Fibroblast of the aortic adventitia (primary cell): ENCODE results near the gene GTSF1L. TPM values are rescaled to one million over a fixed set of nuclear protein-coding genes. Genes with fewer than 3 reads are reported as not detected.

Experiments used
- DNase-seq: peaks from one replicate; pipeline ENCODE4 v3.0.0-alpha.2; 2010; ENCODE audit warnings: low read depth
- H3K4me3 ChIP-seq: 2 replicates; pipeline ENCODE4 v1.5.1; 2011; ENCODE audit warnings: low read depth, mild to moderate bottlenecking, control low read depth, low read length, moderate library complexity
- CTCF ChIP-seq: IDR thresholded peaks from 2 replicates; pipeline ENCODE4 v1.5.1; 2011; ENCODE audit warnings: mild to moderate bottlenecking, low read length, control low read depth, inconsistent platforms; ENCODE audit not compliant: insufficient read depth
- total RNA-seq: library from RNA; depleted of rRNA; stranded (reverse); fragments of >200 nt; gene quantifications from 2 replicates; pipeline ENCODE4 v1.2.3, GENCODE V29; 2012; ENCODE audit warnings: low replicate concordance

The GTSF1L gene
- total RNA-seq, 1 donor = not detected

DNA sequence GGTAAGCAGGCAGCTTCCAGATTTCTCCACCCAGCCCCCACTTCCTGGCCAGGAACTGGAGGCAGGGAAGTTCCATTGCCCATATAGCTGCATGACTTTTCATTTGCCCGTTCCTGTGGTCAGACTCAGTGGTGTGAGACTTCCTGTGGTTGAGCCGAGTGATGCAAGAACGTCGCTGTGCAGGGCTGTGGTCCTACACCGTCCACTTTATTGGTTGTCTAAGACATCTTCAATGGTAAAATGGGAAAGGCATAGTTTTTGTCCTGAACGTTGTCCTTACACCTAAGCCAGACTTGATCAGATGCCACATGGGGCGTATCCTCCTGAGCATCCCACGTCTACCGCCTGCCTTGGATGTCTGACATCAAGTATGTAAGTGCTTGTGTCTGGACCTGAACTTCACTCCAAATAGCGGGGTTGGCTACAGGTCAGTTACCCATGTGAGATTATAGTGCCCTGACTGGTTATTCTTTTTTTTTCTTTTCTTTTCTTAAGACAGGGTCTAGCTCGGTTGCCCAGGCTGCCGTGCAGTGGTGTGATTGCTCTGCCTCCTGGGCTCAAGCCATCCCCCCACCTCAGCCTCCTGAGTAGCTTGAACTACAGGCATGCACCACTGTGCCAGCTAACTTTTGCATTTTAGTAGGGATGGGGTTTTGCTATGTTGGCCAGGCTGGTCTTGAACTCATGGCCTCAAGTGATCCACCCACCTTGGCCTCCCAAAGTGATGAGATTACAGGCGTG, 25.9 kb upstream of the GTSF1L start:
- no peak for TF ChIP-seq CTCF
- DNase-seq = peak; percentile 63

DNA sequence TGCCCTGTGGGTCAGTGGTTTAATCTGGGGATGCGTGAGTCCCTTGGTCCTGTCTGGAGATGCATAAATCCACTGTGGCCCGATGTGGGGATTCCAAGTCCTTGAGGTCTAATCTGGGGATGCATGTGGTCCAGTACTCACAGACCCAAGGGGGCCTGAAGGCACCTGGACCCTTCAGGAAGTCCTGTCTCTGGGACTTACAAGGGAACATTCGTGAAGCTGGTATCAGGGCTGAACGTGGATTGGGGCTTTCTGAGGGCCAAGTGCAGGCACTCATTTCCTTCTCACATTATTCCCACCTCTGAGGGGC, 25.2 kb upstream of the GTSF1L start:
- no peak overlapping the region for H3K4me3 ChIP-seq
- TF ChIP-seq CTCF = no peak
- no peak for DNase-seq

More for the DNA sequence above, 25.9 kb upstream of the GTSF1L start:
- H3K4me3 ChIP-seq = no peak overlapping the region

GRCh38 chr20:43751167-43752050, 24.6 kb upstream of the GTSF1L start:
- H3K4me3 ChIP-seq = no peak overlapping the region
- TF ChIP-seq CTCF = no peak
- peak; percentile 65 for DNase-seq

- H3K4me3 ChIP-seq = no peak overlapping the region
- no peak for DNase-seq
- TF ChIP-seq CTCF = no peak
These were observed 24.0 kb upstream of the GTSF1L start for GRCh38 chr20:43750774-43751166.

DNA sequence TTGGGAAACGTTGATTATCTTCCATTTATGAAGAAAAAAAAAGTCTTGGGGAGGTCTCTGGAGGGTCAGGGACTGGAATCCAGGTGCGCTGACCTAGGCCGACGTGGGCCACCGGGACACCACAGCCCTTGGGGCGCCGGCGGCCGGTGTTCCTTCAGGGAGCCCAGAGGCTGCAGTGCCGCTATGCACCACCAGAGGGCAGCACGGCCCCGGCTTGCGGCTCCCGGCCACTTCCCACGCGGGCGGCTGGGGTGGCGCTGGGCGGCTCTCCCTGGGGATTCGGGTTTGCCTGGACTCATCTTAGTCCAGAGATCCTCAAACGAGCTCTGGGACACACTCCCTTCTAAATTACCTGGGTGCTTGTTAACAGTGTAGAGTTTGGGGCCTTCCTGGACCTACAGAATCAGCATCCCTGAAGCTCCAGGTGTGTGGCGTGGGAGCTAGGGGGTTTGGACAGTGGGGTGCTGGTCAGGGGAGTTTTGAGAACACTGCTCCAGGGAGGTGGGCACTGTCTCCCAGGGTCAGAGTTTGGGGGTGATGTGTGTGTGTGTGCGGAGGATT, 23.0 kb upstream of the GTSF1L start:
- DNase-seq = peak; percentile 40
- peak; percentile 95 for TF ChIP-seq CTCF
- no peak overlapping the region for H3K4me3 ChIP-seq

GRCh38 chr20:43748274-43748673, 21.5 kb upstream of the GTSF1L start:
- peak; percentile 39 for DNase-seq
- no peak for TF ChIP-seq CTCF
- no peak overlapping the region for H3K4me3 ChIP-seq
